Measurements from ENCODE around the gene ARL16.

The ARL16 gene

GRCh38 chr17:81664051-81664470 lies 19.5 kb downstream of the ARL16 start:
- Histone ChIP-seq H3K27ac (ENCODE audit: low read length, poor library complexity, severe bottlenecking) (no peak overlapping the region), H3K9ac (ENCODE audit: low read length) (no peak overlapping the region), H2BK120ac (ENCODE audit: low read depth, low read length) (no peak overlapping the region), H3K27me3 (ENCODE audit: control insufficient read depth in 1 of 2, insufficient read depth in 1 of 2, low read length in 2 of 2) (no peaks in the 10 kb centered on the region), H3K18ac (ENCODE audit: low read depth in 1 of 2, low read length in 2 of 2) (no peak overlapping the region), H4K91ac (ENCODE audit: low read length) (peak overlapping the region; percentile 52), H3K4me2 (ENCODE audit: low read length, poor library complexity, severe bottlenecking) (no peak overlapping the region), H3K9me3 (ENCODE audit: control insufficient read depth, low read length) (no peaks in the 10 kb centered on the region), H3K14ac (ENCODE audit: low read length in 2 of 2) (no peak overlapping the region), H2AK5ac (ENCODE audit: low read length, severe bottlenecking) (no peak overlapping the region), H3K4ac (ENCODE audit: low read depth in 1 of 2, low read length in 2 of 2) (no peak overlapping the region), H3K36me3 (ENCODE audit: control insufficient read depth in 1 of 2, insufficient read depth in 2 of 2, low read depth in 1 of 2, low read length in 2 of 2) (peaks cover 24 to 26% of the 10 kb centered on the region in 2 experiments), H3K79me1 (replicated peaks; ENCODE audit: low read length, poor library complexity, severe bottlenecking) (peaks cover 20% of the 10 kb centered on the region), H3K4me3 (ENCODE audit: insufficient read depth in 1 of 2, low read depth in 1 of 2, low read length in 2 of 2) (no peak overlapping the region), H2BK5ac (ENCODE audit: low read depth, low read length, poor library complexity, severe bottlenecking) (no peak overlapping the region), H3K23ac (ENCODE audit: low read length in 2 of 2) (no peak overlapping the region), H4K8ac (ENCODE audit: low read length) (no peak overlapping the region), H2BK15ac (ENCODE audit: low read depth, poor library complexity, severe bottlenecking) (no peak overlapping the region), H2BK12ac (ENCODE audit: low read length in 2 of 2) (no peak overlapping the region), H3K4me1 (ENCODE audit: control insufficient read depth, insufficient read depth, low read depth, low read length) (peaks cover 20% of the 10 kb centered on the region), H2AFZ (ENCODE audit: low read depth, low read length) (no peak overlapping the region)
- no peak for DNase-seq
- WGBS, result 87% methylated on average over 7 of the region's 7 CpGs

GRCh38 chr17:81662002-81662401 lies 21.6 kb downstream of the ARL16 start:
- H3K4ac ChIP-seq (ENCODE audit: low read depth in 1 of 2, low read length in 2 of 2), result no peak overlapping the region
- H3K4me3 ChIP-seq (ENCODE audit: insufficient read depth in 1 of 2, low read depth in 1 of 2, low read length in 2 of 2), result no peak overlapping the region
- H3K79me1 ChIP-seq (replicated peaks; ENCODE audit: low read length, poor library complexity, severe bottlenecking), result peaks cover 12% of the 10 kb centered on the region
- DNase-seq, result no peak
- peaks cover 14% of the 10 kb centered on the region in 2 experiments for H3K36me3 ChIP-seq (ENCODE audit: control insufficient read depth in 1 of 2, insufficient read depth in 2 of 2, low read depth in 1 of 2, low read length in 2 of 2)
- no peak overlapping the region for H2BK15ac ChIP-seq (ENCODE audit: low read depth, poor library complexity, severe bottlenecking)
- H3K9me3 ChIP-seq (ENCODE audit: control insufficient read depth, low read length), result no peaks in the 10 kb centered on the region
- no peak overlapping the region for H3K4me2 ChIP-seq (ENCODE audit: low read length, poor library complexity, severe bottlenecking)
- no peak overlapping the region for H3K14ac ChIP-seq (ENCODE audit: low read length in 2 of 2)
- no peak overlapping the region for H4K8ac ChIP-seq (ENCODE audit: low read length)
- H3K18ac ChIP-seq (ENCODE audit: low read depth in 1 of 2, low read length in 2 of 2), result no peak overlapping the region
- H2BK12ac ChIP-seq (ENCODE audit: low read length in 2 of 2), result no peak overlapping the region
- peaks cover 10% of the 10 kb centered on the region for H3K4me1 ChIP-seq (ENCODE audit: control insufficient read depth, insufficient read depth, low read depth, low read length)
- H2AK5ac ChIP-seq (ENCODE audit: low read length, severe bottlenecking), result no peak overlapping the region
- H2BK5ac ChIP-seq (ENCODE audit: low read depth, low read length, poor library complexity, severe bottlenecking), result no peak overlapping the region
- no peak overlapping the region for H3K9ac ChIP-seq (ENCODE audit: low read length)
- H3K27me3 ChIP-seq (ENCODE audit: control insufficient read depth in 1 of 2, insufficient read depth in 1 of 2, low read length in 2 of 2), result no peaks in the 10 kb centered on the region
- WGBS, result 87% methylated on average over 3 of the region's 4 CpGs
- H2BK120ac ChIP-seq (ENCODE audit: low read depth, low read length), result no peak overlapping the region
- no peak overlapping the region for H3K23ac ChIP-seq (ENCODE audit: low read length in 2 of 2)
- H2AFZ ChIP-seq (ENCODE audit: low read depth, low read length), result no peak overlapping the region
- H4K91ac ChIP-seq (ENCODE audit: low read length), result no peak overlapping the region
- no peak overlapping the region for H3K27ac ChIP-seq (ENCODE audit: low read length, poor library complexity, severe bottlenecking)

- H2AK5ac ChIP-seq (ENCODE audit: low read length, severe bottlenecking), result no peak overlapping the region
- no peak overlapping the region for H2BK5ac ChIP-seq (ENCODE audit: low read depth, low read length, poor library complexity, severe bottlenecking)
- H3K9ac ChIP-seq (ENCODE audit: low read length), result no peak overlapping the region
- 94% methylated on average over 8 of the region's 9 CpGs for WGBS
- DNase-seq, result no peak
- H4K8ac ChIP-seq (ENCODE audit: low read length), result no peak overlapping the region
- H2AFZ ChIP-seq (ENCODE audit: low read depth, low read length), result no peak overlapping the region
- H4K91ac ChIP-seq (ENCODE audit: low read length), result no peak overlapping the region
- peaks cover 10% of the 10 kb centered on the region for H3K79me1 ChIP-seq (replicated peaks; ENCODE audit: low read length, poor library complexity, severe bottlenecking)
- no peak overlapping the region for H2BK12ac ChIP-seq (ENCODE audit: low read length in 2 of 2)
- no peak overlapping the region for H2BK15ac ChIP-seq (ENCODE audit: low read depth, poor library complexity, severe bottlenecking)
- H2BK120ac ChIP-seq (ENCODE audit: low read depth, low read length), result no peak overlapping the region
- no peak overlapping the region for H3K14ac ChIP-seq (ENCODE audit: low read length in 2 of 2)
- no peak overlapping the region for H3K4me2 ChIP-seq (ENCODE audit: low read length, poor library complexity, severe bottlenecking)
- H3K23ac ChIP-seq (ENCODE audit: low read length in 2 of 2), result no peak overlapping the region
- peaks cover 5% of the 10 kb centered on the region for H3K4me1 ChIP-seq (ENCODE audit: control insufficient read depth, insufficient read depth, low read depth, low read length)
- no peak overlapping the region for H3K18ac ChIP-seq (ENCODE audit: low read depth in 1 of 2, low read length in 2 of 2)
- H3K9me3 ChIP-seq (ENCODE audit: control insufficient read depth, low read length), result no peaks in the 10 kb centered on the region
- no peaks in the 10 kb centered on the region for H3K27me3 ChIP-seq (ENCODE audit: control insufficient read depth in 1 of 2, insufficient read depth in 1 of 2, low read length in 2 of 2)
- H3K36me3 ChIP-seq (ENCODE audit: control insufficient read depth in 1 of 2, insufficient read depth in 2 of 2, low read depth in 1 of 2, low read length in 2 of 2), result peaks cover 12 to 14% of the 10 kb centered on the region in 2 experiments
- no peak overlapping the region for H3K4ac ChIP-seq (ENCODE audit: low read depth in 1 of 2, low read length in 2 of 2)
- H3K4me3 ChIP-seq (ENCODE audit: insufficient read depth in 1 of 2, low read depth in 1 of 2, low read length in 2 of 2), result no peak overlapping the region
- H3K27ac ChIP-seq (ENCODE audit: low read length, poor library complexity, severe bottlenecking), result no peak overlapping the region
These were observed 23.2 kb downstream of the ARL16 start for GRCh38 chr17:81660441-81660840.

- Histone ChIP-seq H2BK120ac (ENCODE audit: low read depth, low read length) (no peak overlapping the region), H2BK5ac (ENCODE audit: low read depth, low read length, poor library complexity, severe bottlenecking) (no peak overlapping the region), H3K23ac (ENCODE audit: low read length in 2 of 2) (no peak overlapping the region), H2BK15ac (ENCODE audit: low read depth, poor library complexity, severe bottlenecking) (no peak overlapping the region), H3K9me3 (ENCODE audit: control insufficient read depth, low read length) (no peaks in the 10 kb centered on the region), H3K4me1 (ENCODE audit: control insufficient read depth, insufficient read depth, low read depth, low read length) (no peaks in the 10 kb centered on the region), H3K18ac (ENCODE audit: low read depth in 1 of 2, low read length in 2 of 2) (no peak overlapping the region), H3K4me3 (ENCODE audit: insufficient read depth in 1 of 2, low read depth in 1 of 2, low read length in 2 of 2) (no peak overlapping the region), H3K4me2 (ENCODE audit: low read length, poor library complexity, severe bottlenecking) (no peak overlapping the region), H2AK5ac (ENCODE audit: low read length, severe bottlenecking) (no peak overlapping the region), H3K79me1 (replicated peaks; ENCODE audit: low read length, poor library complexity, severe bottlenecking) (no peaks in the 10 kb centered on the region), H2AFZ (ENCODE audit: low read depth, low read length) (no peak overlapping the region), H3K36me3 (ENCODE audit: control insufficient read depth in 1 of 2, insufficient read depth in 2 of 2, low read depth in 1 of 2, low read length in 2 of 2) (peaks cover 0 to 2% of the 10 kb centered on the region in 2 experiments), H3K27ac (ENCODE audit: low read length, poor library complexity, severe bottlenecking) (no peak overlapping the region), H4K8ac (ENCODE audit: low read length) (no peak overlapping the region), H4K91ac (ENCODE audit: low read length) (no peak overlapping the region), H3K4ac (ENCODE audit: low read depth in 1 of 2, low read length in 2 of 2) (no peak overlapping the region), H3K9ac (ENCODE audit: low read length) (no peak overlapping the region), H3K27me3 (ENCODE audit: control insufficient read depth in 1 of 2, insufficient read depth in 1 of 2, low read length in 2 of 2) (no peaks in the 10 kb centered on the region), H3K14ac (ENCODE audit: low read length in 2 of 2) (no peak overlapping the region), H2BK12ac (ENCODE audit: low read length in 2 of 2) (no peak overlapping the region)
- 94% methylated on average over 5 of the region's 5 CpGs for WGBS
- DNase-seq, result no peak
These were observed 24.6 kb downstream of the ARL16 start for GRCh38 chr17:81659038-81659437.

Measured in mesenchymal stem cell (in vitro differentiated cells and primary cell).